Measurements from ENCODE around the gene SNRPA. TPM values are rescaled to one million over a fixed set of nuclear protein-coding genes. Genes with fewer than 3 reads are reported as not detected.

The SNRPA gene
- polyA plus RNA-seq, 1 donor (not counting 4 experiments of a cell fraction or from before 2014, with no cell fraction given), result 93.4 TPM

DNA sequence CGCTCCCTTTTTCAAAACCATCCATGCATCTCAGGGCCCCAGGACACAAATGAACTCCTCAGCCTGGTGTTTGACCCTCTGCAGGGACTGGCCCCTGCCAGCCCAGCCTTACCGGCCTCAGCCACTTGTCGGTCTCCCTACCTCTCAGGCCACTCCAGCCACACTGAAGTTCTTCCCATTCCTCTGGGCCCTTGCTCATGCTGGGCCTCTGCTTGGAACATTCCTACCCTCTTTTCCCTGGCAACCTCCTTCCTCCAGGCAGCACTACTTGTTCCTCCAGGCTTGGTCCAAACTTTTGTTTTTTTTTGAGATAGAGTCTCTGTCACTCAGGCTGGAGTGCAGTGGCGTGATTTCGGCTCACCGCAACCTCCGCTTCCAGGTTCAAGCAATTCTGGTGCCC lies 40.3 kb downstream of the SNRPA start:
- H3K9ac ChIP-seq (ENCODE audit: control insufficient read depth, extremely low read depth, insufficient read depth, low read length), result no peak overlapping the region
- H3K9me3 ChIP-seq (ENCODE audit: control insufficient read depth, low read depth, low read length), result no peaks in the 10 kb centered on the region
- TF ChIP-seq EZH2 (IDR thresholded peaks at IDR 0.05; ENCODE audit: low read length), result no peak
- H3K36me3 ChIP-seq (ENCODE audit: control insufficient read depth in 2 of 2, extremely low read depth in 1 of 2, insufficient read depth in 2 of 2, low read length in 2 of 2), result peaks cover 2 to 3% of the 10 kb centered on the region in 2 experiments
- H3K4me1 ChIP-seq (ENCODE audit: control insufficient read depth, extremely low read depth, insufficient read depth, low read length), result no peaks in the 10 kb centered on the region
- dilution Hi-C loops (cut with MboI; ENCODE audit: extremely low pct_ligation_motif_present, low sequenced_read_pairs), result no loop called here
- no peak overlapping the region for H3K4me3 ChIP-seq (ENCODE audit: control insufficient read depth in 2 of 3, extremely low read depth in 1 of 3, insufficient read depth in 2 of 3, low read depth in 1 of 3, low read length in 3 of 3)
- no peaks in the 10 kb centered on the region for H3K9me1 ChIP-seq (ENCODE audit: control insufficient read depth, extremely low read depth, insufficient read depth, low read length)
- no peak overlapping the region for H3K27ac ChIP-seq (ENCODE audit: control insufficient read depth, insufficient read depth, low read length)
- no peaks in the 10 kb centered on the region for H3K79me2 ChIP-seq (ENCODE audit: control insufficient read depth, insufficient read depth, low read length)
- FAIRE-seq (no peak), DNase-seq (ENCODE audit: low read depth, low spot score) (no peak)
- no peaks in the 10 kb centered on the region for H4K20me1 ChIP-seq (ENCODE audit: control insufficient read depth, extremely low read depth, insufficient read depth, low read length)
- H2AFZ ChIP-seq (ENCODE audit: control insufficient read depth, low read length), result no peak overlapping the region
- no peak overlapping the region for H3K4me2 ChIP-seq (ENCODE audit: control insufficient read depth, extremely low read depth, insufficient read depth, low read depth, low read length)
- no peaks in the 10 kb centered on the region for H3K27me3 ChIP-seq (ENCODE audit: control insufficient read depth, extremely low read depth, insufficient read depth, low read length)

- Histone ChIP-seq H3K9me1 (ENCODE audit: control insufficient read depth, extremely low read depth, insufficient read depth, low read length) (no peaks in the 10 kb centered on the region), H3K4me1 (ENCODE audit: control insufficient read depth, extremely low read depth, insufficient read depth, low read length) (no peaks in the 10 kb centered on the region), H3K4me2 (ENCODE audit: control insufficient read depth, extremely low read depth, insufficient read depth, low read depth, low read length) (no peak overlapping the region), H3K9me3 (ENCODE audit: control insufficient read depth, low read depth, low read length) (no peaks in the 10 kb centered on the region), H3K4me3 (ENCODE audit: control insufficient read depth in 2 of 3, extremely low read depth in 1 of 3, insufficient read depth in 2 of 3, low read depth in 1 of 3, low read length in 3 of 3) (no peak overlapping the region), H3K79me2 (ENCODE audit: control insufficient read depth, insufficient read depth, low read length) (no peaks in the 10 kb centered on the region), H4K20me1 (ENCODE audit: control insufficient read depth, extremely low read depth, insufficient read depth, low read length) (no peaks in the 10 kb centered on the region), H3K36me3 (ENCODE audit: control insufficient read depth in 2 of 2, extremely low read depth in 1 of 2, insufficient read depth in 2 of 2, low read length in 2 of 2) (peaks cover 0 to 2% of the 10 kb centered on the region in 2 experiments), H3K27me3 (ENCODE audit: control insufficient read depth, extremely low read depth, insufficient read depth, low read length) (no peaks in the 10 kb centered on the region), H3K9ac (ENCODE audit: control insufficient read depth, extremely low read depth, insufficient read depth, low read length) (no peak overlapping the region), H2AFZ (ENCODE audit: control insufficient read depth, low read length) (no peak overlapping the region), H3K27ac (ENCODE audit: control insufficient read depth, insufficient read depth, low read length) (no peak overlapping the region)
- FAIRE-seq (no peak), DNase-seq (ENCODE audit: low read depth, low spot score) (no peak)
- dilution Hi-C loops (cut with MboI; ENCODE audit: extremely low pct_ligation_motif_present, low sequenced_read_pairs), result no loop called here
- TF ChIP-seq EZH2 (IDR thresholded peaks at IDR 0.05; ENCODE audit: low read length), result no peak
- TF ChIP-seq, protein P1, sequence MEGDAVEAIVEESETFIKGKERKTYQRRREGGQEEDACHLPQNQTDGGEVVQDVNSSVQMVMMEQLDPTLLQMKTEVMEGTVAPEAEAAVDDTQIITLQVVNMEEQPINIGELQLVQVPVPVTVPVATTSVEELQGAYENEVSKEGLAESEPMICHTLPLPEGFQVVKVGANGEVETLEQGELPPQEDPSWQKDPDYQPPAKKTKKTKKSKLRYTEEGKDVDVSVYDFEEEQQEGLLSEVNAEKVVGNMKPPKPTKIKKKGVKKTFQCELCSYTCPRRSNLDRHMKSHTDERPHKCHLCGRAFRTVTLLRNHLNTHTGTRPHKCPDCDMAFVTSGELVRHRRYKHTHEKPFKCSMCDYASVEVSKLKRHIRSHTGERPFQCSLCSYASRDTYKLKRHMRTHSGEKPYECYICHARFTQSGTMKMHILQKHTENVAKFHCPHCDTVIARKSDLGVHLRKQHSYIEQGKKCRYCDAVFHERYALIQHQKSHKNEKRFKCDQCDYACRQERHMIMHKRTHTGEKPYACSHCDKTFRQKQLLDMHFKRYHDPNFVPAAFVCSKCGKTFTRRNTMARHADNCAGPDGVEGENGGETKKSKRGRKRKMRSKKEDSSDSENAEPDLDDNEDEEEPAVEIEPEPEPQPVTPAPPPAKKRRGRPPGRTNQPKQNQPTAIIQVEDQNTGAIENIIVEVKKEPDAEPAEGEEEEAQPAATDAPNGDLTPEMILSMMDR (optimal IDR thresholded peaks at IDR 0.05 in 1 of 3, IDR thresholded peaks at IDR 0.05 in 1 of 3, conservative IDR thresholded peaks at IDR 0.05 in 1 of 3; ENCODE audit: extremely low read depth in 1 of 3, insufficient read depth in 2 of 3, low read length in 3 of 3), result no peak
These were observed 41.0 kb downstream of the SNRPA start for GRCh38 chr19:40791996-40792395.

Measured in keratinocyte (primary cell).